Measurements from ENCODE around the gene MYO9A.

- no peak for TF ChIP-seq CTCF (IDR thresholded peaks at IDR 0.05)
- no peak for TF ChIP-seq ZFX (IDR thresholded peaks at IDR 0.05; ENCODE audit: borderline replicate concordance)
Measured at GRCh38 chr15:71785996-71786395, 332.0 kb downstream of the MYO9A start.

All from 22Rv1 (cell line).